Fibroblast of gingiva (primary cell): ENCODE results near the gene IGFL4.

Experiments used
- DNase-seq: peaks from one replicate; pipeline ENCODE4 v3.0.0-alpha.2; 2011; ENCODE audit warnings: low read depth

The IGFL4 gene

GRCh38 chr19:45994456-45994997 lies 46.3 kb downstream of the IGFL4 start:
- no peak for DNase-seq

GRCh38 chr19:45990113-45990728 lies 50.6 kb downstream of the IGFL4 start:
- no peak for DNase-seq
